ENCODE measurements around the gene GAN.

- TF ChIP-seq CTCF (IDR thresholded peaks at IDR 0.05) (no peak), POLR2A (IDR thresholded peaks at IDR 0.05) (no peak)
Observed at GRCh38 chr16:81365731-81366130, 51.0 kb downstream of the GAN start.

Data from testis (tissue), 2 donors.